GM18507 (cell line): ENCODE data around the gene ALG13.
"Not testable (repeated sequence)": the region's sequence is repeated elsewhere in the genome, so short reads cannot be mapped to it uniquely, and the experiment has no call there.

Experiments
- DNase-seq: peaks from one replicate; pipeline ENCODE4 v3.0.0; 2011; ENCODE audit warnings: low read depth; ENCODE audit not compliant: insufficient read length; ENCODE audit errors: extremely low spot score
- FAIRE-seq: peaks from 2 replicates; lab custom pipeline; 2011; peaks lifted over from hg19 to GRCh38; lab: Jason Lieb, UNC

Gene ALG13

DNA sequence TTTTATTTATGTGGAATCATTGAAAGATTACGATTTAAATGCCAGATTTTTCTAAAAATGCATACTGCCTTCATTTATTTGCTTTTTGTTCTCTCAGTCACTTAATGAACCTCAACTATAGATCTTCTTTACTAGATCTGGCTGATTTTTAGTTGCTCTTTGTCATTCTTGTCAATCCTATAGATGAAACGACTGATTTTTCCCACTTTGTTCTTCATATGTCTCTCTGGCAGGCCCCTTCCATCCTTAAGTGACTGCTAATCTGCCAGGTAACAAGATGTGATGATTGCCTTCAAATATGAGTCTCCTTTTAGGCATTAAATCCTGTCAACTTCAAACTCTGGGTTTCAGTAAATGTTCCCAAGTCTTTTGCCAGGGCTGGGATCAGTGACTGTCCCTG, 61.0 kb downstream of the ALG13 start:
- no peak for FAIRE-seq

DNA sequence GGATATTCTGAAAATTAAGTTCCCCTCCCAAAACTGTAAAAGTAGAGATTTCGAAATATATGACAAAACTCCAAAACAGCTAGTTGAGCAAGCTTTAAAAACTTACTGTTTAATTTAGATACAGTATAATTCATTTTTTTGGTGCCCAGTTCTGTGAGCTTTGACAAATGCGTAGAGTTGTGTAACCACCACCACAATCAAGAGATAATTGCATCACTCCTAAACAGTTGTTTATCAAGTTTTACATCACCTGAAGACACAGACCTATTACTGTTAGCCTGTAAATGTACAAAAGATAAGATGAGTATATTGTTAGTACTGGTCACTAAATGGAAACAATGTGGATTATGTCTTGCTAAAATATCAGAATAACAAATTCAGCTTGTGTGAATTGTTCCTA, 62.3 kb downstream of the ALG13 start:
- DNase-seq (no peak), FAIRE-seq (no peak)

More for the DNA sequence above, 61.0 kb downstream of the ALG13 start:
- no peak for DNase-seq

DNA sequence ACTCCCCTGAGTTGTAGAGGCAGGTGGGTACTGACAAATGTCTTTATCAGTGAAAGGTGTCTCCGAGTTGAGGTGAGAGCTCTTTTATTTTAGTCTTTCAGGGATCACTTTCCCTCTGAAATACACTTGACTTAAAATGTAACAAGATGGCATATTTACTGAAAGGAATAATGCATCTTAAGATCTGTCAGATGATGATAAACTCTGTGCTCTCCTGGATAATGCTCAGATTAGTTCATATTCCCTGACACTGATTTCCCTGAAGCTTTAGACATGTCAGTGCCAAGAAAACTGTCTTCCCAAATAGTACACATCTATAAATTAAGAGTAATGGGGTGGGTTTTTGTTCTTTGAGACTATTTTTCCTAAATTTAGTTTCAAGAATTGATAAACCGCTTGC, 75.5 kb downstream of the ALG13 start:
- FAIRE-seq (no peak), DNase-seq (no peak)

DNA sequence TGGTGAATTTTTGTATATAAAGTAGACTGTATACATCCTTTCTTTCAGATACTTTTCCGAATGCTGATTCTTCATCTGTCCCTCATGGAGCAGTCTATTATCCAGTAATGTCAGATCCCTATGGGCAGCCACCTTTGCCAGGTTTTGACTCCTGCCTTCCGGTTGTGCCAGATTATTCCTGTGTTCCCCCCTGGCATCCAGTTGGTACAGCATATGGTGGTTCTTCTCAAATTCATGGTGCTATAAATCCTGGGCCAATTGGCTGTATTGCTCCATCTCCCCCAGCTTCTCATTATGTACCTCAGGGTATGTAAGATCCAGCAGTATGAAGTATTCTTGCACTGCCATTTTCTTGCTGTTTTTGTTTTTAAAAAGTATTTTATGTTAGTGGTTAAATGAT, 78.7 kb downstream of the ALG13 start:
- FAIRE-seq = no peak

DNA sequence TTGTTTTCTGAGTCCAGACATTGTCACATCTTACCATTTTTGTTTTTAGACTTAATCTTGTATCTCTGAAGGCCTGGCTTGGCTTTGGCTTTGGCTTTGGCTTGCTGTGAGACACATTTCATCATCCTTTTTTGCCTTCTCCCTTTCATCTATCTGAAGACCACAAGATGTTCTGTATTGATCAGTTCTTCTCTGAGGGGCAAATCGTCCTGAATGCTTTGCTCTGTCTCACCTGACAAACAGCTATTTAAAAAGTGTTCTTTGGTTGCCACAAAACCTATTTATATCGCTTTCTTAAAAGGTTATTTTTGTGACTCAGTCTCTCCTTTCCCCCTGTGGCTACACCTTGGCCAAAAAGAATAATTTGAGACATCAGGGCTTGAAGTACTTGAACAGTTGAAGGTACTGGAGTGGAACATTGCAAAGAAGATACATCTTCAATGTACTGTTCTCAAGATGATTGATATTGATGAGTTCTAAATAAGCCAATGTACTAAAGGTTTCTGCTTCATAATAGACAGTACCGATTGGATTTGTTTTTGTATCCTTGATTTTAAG, 80.7 kb downstream of the ALG13 start:
- DNase-seq (no peak), FAIRE-seq (peak; percentile 60)

More for the DNA sequence above, 78.7 kb downstream of the ALG13 start:
- DNase-seq = no peak

DNA sequence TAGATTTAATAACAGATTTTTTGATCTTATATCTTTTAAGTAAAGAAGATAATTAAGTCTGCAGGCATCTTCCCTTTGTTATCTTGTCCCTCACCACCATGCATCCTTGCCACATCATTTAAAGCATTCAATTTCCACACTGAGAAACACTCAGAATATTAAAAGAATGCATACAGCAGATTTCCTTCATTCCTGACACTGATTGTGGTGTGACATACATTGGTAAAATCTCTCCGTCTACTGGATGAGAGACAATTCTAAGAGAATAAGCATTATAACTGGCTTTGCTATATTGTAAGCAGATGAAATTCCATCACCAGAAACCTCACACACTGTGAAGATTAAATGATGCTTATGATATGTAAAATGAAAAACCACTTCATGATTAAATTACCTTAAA, 97.6 kb downstream of the ALG13 start:
- DNase-seq = no peak
- FAIRE-seq = no peak

DNA sequence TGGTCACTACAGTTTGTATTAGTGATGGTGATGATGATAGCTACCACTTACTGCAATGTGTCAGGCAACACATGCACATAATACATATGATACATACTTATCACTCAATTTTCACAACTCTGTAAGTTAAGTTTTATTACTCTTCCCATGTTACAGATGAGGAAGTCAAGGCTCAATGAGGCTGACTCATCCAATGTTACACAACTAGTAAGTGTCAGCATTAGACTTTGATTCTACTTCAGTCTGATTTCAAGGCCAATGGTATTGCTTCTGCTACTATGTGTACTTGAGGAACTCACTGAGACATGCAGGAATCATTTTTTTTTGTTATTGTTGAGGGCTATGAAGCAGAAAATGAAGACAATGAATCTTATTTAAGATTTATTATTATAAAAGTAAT, 98.6 kb downstream of the ALG13 start:
- FAIRE-seq = no peak
- DNase-seq = no peak

DNA sequence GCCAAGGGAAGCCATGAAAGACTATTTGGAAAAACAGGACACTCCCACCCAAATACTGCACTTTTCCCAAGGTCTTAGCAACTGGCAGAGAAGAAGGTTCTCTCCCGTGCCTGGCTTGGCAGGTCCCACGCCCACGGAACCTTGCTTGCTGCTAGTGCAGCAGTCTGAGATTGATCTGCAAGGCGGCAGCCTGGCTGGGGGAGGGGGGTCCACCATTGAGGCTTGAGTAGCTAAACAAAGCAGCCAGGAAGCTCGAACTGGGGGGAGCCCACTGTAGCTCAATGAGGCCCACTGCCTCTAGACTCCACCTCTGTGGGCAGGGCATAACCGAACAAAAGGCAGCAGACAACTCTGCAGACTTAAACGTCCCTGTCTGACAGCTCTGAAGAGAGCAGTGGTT, 103.7 kb downstream of the ALG13 start:
- DNase-seq (no peak), FAIRE-seq (no peak)

DNA sequence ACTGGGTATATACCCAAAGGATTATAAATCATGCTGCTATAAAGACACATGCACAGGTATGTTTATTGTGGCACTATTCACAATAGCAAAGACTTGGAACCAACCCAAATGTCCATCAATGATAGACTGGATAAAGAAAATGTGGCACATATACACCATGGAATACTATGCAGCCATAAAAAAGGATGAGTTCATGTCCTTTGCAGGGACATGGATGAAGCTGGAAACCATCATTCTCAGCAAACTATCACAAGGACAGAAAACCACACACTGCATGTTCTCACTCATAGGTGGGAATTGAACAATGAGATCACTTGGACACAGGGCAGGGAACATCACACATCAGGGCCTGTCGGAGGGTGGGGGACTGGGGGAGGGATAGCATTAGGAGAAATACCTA, 109.1 kb downstream of the ALG13 start:
- FAIRE-seq, DNase-seq: not testable (repeated sequence)
